Nephron (organoid): ENCODE data around the gene COL6A1.

Experiments
- H3K27ac Mint-ChIP-seq, 3 experiments: 2 replicates each; pipeline ENCODE4 v1.8.0; 2020; ENCODE audit warnings: mixed read lengths in 3 of 3, mild to moderate bottlenecking in 2 of 3, moderate library complexity in 1 of 3
- H3K27me3 Mint-ChIP-seq: 2 replicates; pipeline ENCODE4 v1.8.0; 2021; ENCODE audit warnings: low read depth, mild to moderate bottlenecking, moderate library complexity, mixed read lengths
- H3K36me3 Mint-ChIP-seq: 2 replicates; pipeline ENCODE4 v1.8.0; 2020; ENCODE audit warnings: low read depth, mixed read lengths
- H3K4me1 Mint-ChIP-seq: 2 replicates; pipeline ENCODE4 v1.8.0; 2020; ENCODE audit warnings: mixed read lengths
- H3K4me3 Mint-ChIP-seq, 3 experiments: 2 replicates each; pipeline ENCODE4 v1.8.0; 2020; ENCODE audit warnings: mild to moderate bottlenecking in 3 of 3, mixed read lengths in 3 of 3, moderate library complexity in 2 of 3
- H3K9me3 Mint-ChIP-seq: 2 replicates; pipeline ENCODE4 v1.8.0; 2020; ENCODE audit warnings: mixed read lengths
- TF ChIP-seq, protein P1 (sequence below), 3 experiments: fragments of 200-600 bp; sonication (generic); IDR thresholded peaks; one replicate each; pipeline ENCODE4 v1.5.0; 2021; ENCODE audit warnings: antibody characterized with exemption in 3 of 3; ENCODE audit not compliant: unreplicated experiment in 3 of 3

COL6A1 gene

DNA sequence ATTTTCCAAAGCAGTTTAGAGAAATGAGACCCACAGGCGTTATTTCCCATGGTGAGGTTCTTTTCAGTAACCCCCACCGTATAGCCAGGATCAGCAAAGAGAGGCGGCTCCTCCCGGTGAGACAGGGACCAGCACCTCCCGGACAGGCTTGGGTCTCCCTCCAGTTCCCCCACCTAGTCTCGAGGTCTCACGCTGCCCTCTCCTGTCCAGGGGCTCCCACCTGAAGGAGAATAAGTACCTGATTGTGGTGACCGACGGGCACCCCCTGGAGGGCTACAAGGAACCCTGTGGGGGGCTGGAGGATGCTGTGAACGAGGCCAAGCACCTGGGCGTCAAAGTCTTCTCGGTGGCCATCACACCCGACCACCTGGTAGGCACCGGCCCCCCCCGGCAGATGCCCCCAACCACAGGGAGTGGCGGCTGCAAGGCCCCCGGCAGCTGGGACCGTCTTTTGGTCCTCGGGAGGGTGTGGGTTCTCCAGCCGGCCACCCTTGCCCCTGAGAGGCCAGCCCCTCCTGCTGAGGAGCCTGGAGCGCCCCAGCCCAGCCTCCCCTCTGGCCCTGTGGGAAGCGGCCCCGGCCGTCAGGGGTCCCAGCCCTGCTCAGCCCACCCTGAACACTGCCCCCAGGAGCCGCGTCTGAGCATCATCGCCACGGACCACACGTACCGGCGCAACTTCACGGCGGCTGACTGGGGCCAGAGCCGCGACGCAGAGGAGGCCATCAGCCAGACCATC, 4.9 kb downstream of the COL6A1 start:
- peaks cover 12% of the 10 kb centered on the region for H3K27me3 Mint-ChIP-seq
- H3K9me3 Mint-ChIP-seq: no peaks in the 10 kb centered on the region
- H3K4me1 Mint-ChIP-seq: peaks cover 6% of the 10 kb centered on the region
- no peak overlapping the region for H3K27ac Mint-ChIP-seq
- TF ChIP-seq, protein P1, sequence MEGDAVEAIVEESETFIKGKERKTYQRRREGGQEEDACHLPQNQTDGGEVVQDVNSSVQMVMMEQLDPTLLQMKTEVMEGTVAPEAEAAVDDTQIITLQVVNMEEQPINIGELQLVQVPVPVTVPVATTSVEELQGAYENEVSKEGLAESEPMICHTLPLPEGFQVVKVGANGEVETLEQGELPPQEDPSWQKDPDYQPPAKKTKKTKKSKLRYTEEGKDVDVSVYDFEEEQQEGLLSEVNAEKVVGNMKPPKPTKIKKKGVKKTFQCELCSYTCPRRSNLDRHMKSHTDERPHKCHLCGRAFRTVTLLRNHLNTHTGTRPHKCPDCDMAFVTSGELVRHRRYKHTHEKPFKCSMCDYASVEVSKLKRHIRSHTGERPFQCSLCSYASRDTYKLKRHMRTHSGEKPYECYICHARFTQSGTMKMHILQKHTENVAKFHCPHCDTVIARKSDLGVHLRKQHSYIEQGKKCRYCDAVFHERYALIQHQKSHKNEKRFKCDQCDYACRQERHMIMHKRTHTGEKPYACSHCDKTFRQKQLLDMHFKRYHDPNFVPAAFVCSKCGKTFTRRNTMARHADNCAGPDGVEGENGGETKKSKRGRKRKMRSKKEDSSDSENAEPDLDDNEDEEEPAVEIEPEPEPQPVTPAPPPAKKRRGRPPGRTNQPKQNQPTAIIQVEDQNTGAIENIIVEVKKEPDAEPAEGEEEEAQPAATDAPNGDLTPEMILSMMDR (IDR thresholded peaks at IDR 0.05; ENCODE audit: unreplicated experiment in 3 of 3): no peak
- H3K4me3 Mint-ChIP-seq: no peak overlapping the region
- peaks cover 25% of the 10 kb centered on the region for H3K36me3 Mint-ChIP-seq

DNA sequence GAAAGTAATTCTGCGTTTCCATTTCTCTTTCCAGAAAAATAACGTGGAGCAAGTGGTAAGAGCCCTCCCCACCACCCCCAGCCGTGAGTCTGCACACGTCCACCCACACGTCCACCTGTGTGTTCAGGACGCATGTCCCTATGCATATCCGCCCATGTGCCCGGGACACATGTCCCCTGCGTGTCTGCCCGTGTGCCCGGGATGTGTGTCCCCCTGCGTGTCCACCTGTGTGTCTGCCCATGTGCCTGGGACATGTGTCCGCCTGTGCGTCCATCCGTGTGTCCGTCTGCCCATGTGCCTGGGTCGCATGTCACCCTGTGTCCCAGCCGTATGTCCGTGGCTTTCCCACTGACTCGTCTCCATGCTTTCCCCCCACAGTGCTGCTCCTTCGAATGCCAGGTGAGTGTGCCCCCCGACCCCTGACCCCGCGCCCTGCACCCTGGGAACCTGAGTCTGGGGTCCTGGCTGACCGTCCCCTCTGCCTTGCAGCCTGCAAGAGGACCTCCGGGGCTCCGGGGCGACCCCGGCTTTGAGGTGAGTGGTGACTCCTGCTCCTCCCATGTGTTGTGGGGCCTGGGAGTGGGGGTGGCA, 5.6 kb downstream of the COL6A1 start:
- TF ChIP-seq, protein P1 (IDR thresholded peaks at IDR 0.05; ENCODE audit: unreplicated experiment in 3 of 3): no peak
- Mint-ChIP-seq H3K4me1 (peaks cover 6% of the 10 kb centered on the region), H3K27me3 (peaks cover 12% of the 10 kb centered on the region), H3K27ac (no peak overlapping the region), H3K36me3 (peaks cover 29% of the 10 kb centered on the region), H3K9me3 (no peaks in the 10 kb centered on the region), H3K4me3 (no peak overlapping the region)

DNA sequence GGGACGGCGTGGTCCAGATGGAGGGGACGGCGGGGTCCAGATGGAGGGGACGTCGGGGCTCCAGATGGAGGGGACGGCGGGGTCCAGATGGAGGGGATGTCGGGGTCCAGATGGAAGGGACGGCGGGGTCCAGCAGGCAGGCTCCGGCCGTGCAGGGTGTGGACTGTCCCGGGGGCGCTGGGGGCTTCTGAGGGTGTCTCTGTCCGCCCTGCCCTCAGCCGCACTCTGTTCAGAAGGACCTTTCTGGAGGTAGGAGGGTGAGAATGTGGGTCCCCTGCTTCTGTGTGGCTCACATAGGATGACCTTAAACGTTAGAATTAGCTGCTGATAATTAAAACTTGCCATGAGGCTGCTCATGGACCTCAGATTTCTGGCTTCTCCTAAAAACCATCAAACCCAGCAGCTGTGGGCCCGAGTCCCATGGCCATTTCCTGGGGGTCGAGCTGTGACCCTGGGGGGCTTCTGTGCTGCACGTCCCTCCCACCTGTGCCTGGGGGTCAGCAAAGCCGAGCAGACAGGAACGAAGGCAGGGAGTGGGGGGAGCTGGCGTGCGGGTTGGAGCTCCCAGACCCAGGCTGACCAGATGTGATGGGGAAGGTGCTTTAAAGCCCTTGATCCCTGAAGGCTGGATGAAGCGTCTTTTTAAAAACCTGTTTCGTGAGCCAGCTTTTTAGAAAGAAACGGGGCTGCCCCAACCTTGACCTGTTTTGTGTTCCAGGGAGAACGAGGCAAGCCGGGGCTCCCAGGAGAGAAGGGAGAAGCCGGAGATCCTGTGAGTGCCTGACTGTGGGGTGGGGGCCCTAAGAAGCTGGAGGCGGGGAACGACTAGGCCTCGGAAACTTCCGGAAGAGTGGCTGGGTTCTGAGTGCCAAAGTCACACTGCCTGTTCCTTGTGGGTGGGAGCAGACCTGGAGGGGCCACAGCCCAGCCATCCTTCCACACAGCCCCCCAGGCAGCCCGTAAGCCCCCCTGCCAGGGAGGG, 7.1 kb downstream of the COL6A1 start:
- TF ChIP-seq, protein P1 (IDR thresholded peaks at IDR 0.05; ENCODE audit: unreplicated experiment in 3 of 3): no peak
- H3K4me1 Mint-ChIP-seq: peaks cover 6% of the 10 kb centered on the region
- H3K27me3 Mint-ChIP-seq: peaks cover 12% of the 10 kb centered on the region

DNA sequence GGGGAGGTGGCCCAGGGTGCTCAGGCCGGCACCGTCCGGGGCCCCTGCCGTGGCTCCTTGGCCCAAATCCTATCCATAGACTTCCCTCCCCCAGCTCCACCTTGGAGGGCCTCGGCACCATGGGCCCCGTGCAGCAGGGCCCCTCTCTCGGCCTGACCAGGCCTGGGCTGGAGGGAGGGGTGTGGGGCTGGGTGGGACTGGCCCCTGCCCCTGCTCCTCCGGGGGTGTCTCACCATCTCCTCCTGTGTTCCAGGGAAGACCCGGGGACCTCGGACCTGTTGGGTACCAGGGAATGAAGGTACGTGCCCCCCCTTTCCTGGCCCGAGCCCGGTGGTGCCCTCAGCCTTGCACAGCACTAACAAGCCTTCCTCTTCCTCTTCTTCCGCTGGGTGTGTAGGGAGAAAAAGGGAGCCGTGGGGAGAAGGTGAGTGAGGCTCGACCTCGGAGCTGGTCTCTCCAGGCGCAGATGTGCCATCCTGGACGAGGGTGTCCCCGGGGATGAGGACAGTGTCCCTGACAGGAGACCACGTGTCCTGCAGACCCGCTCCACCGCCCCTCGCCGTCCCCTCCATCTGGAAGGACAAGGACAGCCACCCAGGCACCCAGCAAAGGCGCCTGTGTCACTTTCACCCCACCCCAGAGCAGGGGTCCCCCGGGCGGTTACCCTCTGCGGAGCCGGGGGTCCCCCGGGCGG, 7.9 kb downstream of the COL6A1 start:
- TF ChIP-seq, protein P1 (IDR thresholded peaks at IDR 0.05; ENCODE audit: unreplicated experiment in 3 of 3): no peak
- Mint-ChIP-seq H3K27me3 (peaks cover 7% of the 10 kb centered on the region), H3K36me3 (peaks cover 26% of the 10 kb centered on the region), H3K4me3 (no peak overlapping the region), H3K9me3 (no peaks in the 10 kb centered on the region), H3K27ac (no peak overlapping the region), H3K4me1 (peaks cover 4% of the 10 kb centered on the region)

More for the DNA sequence above, 7.1 kb downstream of the COL6A1 start:
- peaks cover 29% of the 10 kb centered on the region for H3K36me3 Mint-ChIP-seq
- H3K9me3 Mint-ChIP-seq: no peaks in the 10 kb centered on the region
- H3K4me3 Mint-ChIP-seq: no peak overlapping the region
- H3K27ac Mint-ChIP-seq: no peak overlapping the region

DNA sequence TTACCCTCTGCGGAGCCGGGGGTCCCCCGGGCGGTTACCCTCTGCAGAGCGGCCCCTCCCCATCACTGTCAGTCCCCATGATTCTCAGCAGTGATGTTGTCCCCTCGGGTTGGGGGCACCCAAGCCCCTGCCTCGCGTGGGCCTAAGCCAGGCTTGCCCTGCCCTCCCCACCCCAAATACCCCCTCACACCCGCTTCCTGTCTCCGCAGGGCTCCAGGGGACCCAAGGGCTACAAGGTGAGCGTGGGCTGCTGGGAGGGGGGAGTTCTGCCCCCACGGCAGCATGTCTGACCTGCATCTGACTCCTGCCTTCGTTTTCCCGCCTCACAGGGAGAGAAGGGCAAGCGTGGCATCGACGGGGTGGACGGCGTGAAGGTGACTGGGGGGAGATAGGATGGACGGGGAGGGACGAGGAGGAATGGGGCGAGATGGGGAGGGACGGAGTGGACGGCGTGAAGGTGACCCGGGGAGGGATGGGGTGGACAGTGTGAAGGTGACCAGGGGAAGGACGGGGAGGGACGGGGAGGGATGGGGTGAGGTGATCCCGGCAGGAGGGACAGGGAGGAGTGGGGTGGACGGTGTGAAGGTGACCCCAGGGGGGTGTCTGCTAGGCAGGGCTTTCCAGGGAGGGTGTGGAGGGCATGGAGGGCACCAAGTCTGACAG, 8.6 kb downstream of the COL6A1 start:
- no peak overlapping the region for H3K27ac Mint-ChIP-seq
- H3K27me3 Mint-ChIP-seq: peaks cover under 1% of the 10 kb centered on the region
- TF ChIP-seq, protein P1 (IDR thresholded peaks at IDR 0.05; ENCODE audit: unreplicated experiment in 3 of 3): no peak
- H3K4me1 Mint-ChIP-seq: no peaks in the 10 kb centered on the region
- peaks cover 19% of the 10 kb centered on the region for H3K36me3 Mint-ChIP-seq
- no peak overlapping the region for H3K4me3 Mint-ChIP-seq
- H3K9me3 Mint-ChIP-seq: no peaks in the 10 kb centered on the region
